Left ventricle myocardium inferior (tissue), 1 donor: ENCODE data around the gene LRP8. TPM values are rescaled to one million over a fixed set of nuclear protein-coding genes. Genes with fewer than 3 reads are reported as not detected.

Source experiments
- DNase-seq: peaks from one replicate; pipeline ENCODE4 v3.0.0-alpha.2; 2020
- H3K27ac ChIP-seq: fragments of 200-600 bp; replicated peaks from 2 replicates; pipeline ENCODE4 v1.8.0; 2021
- H3K27me3 ChIP-seq: fragments of 200-600 bp; 2 replicates; pipeline ENCODE4 v1.8.0; 2021; ENCODE audit warnings: low read depth
- H3K36me3 ChIP-seq: fragments of 200-600 bp; 2 replicates; pipeline ENCODE4 v1.8.0; 2021
- H3K4me1 ChIP-seq: fragments of 200-600 bp; 2 replicates; pipeline ENCODE4 v1.8.0; 2021
- H3K4me3 ChIP-seq: fragments of 200-600 bp; 2 replicates; pipeline ENCODE4 v1.8.0; 2021; ENCODE audit warnings: mild to moderate bottlenecking, moderate library complexity
- H3K9me3 ChIP-seq: fragments of 200-600 bp; replicated peaks from 2 replicates; pipeline ENCODE4 v1.8.0; 2021
- intact Hi-C: fragments of 100-400 bp; cut with micrococcal nuclease; formaldehyde crosslinking; loops from one replicate; pipeline ENCODE4 v1.11.0; 2022
- total RNA-seq: library from RNA; stranded (reverse); fragmentation: NEBNext Ultra II Directional; extraction: Animal tissue kit (Norgen Biotek cat#: 25700); gene quantifications from one replicate; pipeline ENCODE4 v1.2.1, GENCODE V29; 2021
- TF ChIP-seq, protein P1 (sequence below): fragments of 200-600 bp; IDR thresholded peaks from 2 replicates; pipeline ENCODE4 v1.8.0; 2021; ENCODE audit warnings: antibody characterized with exemption, mild to moderate bottlenecking, borderline replicate concordance
- donor health status: DM: no; HTN: yes; CAD: no; lungs with severe emphysema.

LRP8 gene
- total RNA-seq, 1 donor from 2014 or later, result 1.8 TPM

DNA sequence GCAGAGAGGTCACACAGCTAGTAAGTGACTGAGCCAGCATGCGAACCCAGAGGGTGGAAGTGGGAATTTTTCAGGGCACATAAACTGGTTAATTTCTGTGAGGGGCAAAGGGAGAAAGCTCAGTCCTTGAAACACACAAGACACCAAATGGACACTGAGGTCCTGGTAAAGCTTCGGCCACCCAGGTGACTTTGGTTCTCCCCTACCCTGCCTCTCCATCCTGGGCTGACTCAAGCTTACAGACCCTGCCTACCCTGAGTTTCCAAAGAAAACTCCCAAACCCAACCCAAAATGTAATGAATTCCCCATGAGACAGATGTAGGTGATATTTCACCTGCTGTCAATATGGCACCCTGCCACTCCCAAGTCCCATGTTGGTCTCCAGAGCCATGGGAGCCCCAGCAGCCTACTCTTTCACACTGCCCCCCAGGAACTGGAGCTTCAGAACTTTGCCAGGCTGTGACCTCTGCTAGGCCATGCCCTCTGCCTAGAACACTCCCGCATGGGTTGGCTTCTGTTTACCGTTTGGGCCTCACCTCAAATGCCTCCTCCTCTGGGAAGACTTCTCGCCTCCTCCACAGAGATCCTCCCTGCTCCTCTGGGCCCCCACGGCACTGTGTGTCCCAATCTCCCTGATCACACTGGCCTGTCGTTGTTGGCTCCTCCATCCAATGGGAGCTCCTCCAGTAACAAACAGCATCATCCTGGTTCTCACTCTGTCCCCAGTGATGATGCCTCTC is 3.7 kb upstream of the LRP8 start:
- intact Hi-C loops, result no loop called here
- no peak overlapping the region for H3K27ac ChIP-seq
- TF ChIP-seq, protein P1, sequence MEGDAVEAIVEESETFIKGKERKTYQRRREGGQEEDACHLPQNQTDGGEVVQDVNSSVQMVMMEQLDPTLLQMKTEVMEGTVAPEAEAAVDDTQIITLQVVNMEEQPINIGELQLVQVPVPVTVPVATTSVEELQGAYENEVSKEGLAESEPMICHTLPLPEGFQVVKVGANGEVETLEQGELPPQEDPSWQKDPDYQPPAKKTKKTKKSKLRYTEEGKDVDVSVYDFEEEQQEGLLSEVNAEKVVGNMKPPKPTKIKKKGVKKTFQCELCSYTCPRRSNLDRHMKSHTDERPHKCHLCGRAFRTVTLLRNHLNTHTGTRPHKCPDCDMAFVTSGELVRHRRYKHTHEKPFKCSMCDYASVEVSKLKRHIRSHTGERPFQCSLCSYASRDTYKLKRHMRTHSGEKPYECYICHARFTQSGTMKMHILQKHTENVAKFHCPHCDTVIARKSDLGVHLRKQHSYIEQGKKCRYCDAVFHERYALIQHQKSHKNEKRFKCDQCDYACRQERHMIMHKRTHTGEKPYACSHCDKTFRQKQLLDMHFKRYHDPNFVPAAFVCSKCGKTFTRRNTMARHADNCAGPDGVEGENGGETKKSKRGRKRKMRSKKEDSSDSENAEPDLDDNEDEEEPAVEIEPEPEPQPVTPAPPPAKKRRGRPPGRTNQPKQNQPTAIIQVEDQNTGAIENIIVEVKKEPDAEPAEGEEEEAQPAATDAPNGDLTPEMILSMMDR, result no peak

GRCh38 chr1:53330819-53331218 is 2.9 kb upstream of the LRP8 start:
- no peak for DNase-seq
- no peaks in the 10 kb centered on the region for H3K36me3 ChIP-seq
- no peak overlapping the region for H3K4me3 ChIP-seq
- TF ChIP-seq, protein P1, result no peak
- intact Hi-C loops, result no loop called here
- H3K9me3 ChIP-seq, result no peaks in the 10 kb centered on the region
- peaks cover 23% of the 10 kb centered on the region for H3K27me3 ChIP-seq
- peaks cover 18% of the 10 kb centered on the region for H3K4me1 ChIP-seq
- H3K27ac ChIP-seq, result no peak overlapping the region

More for the DNA sequence above, 3.7 kb upstream of the LRP8 start:
- DNase-seq, result no peak
- Histone ChIP-seq H3K4me3 (no peak overlapping the region), H3K9me3 (no peaks in the 10 kb centered on the region), H3K4me1 (peaks cover 10% of the 10 kb centered on the region), H3K27me3 (peaks cover 19% of the 10 kb centered on the region), H3K36me3 (no peaks in the 10 kb centered on the region)

DNA sequence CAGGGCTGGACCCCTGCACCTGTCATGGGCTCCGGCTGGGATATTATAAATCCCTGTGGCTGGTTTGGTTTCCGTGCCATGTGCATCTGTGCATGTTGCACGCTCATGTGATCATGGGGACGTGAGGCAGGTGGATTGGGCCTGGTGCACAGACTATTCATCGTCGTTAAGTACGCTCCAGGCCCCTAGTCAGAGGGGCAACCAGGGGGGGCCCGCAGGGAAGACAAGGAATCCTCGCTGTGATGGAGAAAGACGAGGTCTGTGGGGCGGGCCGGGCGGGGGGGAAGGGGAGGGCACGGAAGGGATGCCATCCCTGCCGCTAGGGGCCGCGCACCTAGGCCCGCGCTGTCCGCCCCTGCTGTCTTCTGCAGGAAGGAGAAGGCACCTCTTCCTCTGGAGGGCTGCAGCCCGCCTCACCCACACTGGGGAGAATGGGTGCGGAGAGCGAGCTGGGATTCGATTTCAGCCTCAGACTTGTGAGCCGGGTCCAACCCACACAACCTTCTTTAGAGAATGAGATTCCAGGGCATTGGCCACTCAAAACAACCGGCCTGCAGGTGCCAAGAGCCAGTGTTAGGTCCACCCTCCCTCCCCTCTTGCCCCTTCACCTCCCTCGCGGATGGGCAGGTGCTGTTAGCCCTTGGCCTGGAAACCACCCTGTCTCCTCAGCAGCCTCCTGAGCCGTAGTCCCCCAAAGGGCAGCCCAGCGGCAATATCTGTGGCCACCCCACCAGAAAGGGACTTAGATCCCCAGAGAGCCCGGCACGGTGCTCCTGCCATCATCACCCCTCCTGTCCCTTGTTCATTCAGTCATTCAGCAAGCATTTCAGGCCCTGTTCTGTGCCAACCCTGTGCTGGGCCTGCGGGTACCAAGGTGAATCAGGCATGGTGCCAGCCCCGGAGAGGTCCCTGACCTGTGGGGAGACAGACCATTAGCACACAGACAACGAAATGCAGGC is 950 bp upstream of the LRP8 start:
- peaks cover 25% of the 10 kb centered on the region for H3K4me1 ChIP-seq
- TF ChIP-seq, protein P1, result no peak
- no peaks in the 10 kb centered on the region for H3K9me3 ChIP-seq
- intact Hi-C loops, result no loop called here
- H3K27ac ChIP-seq, result no peak overlapping the region
- H3K4me3 ChIP-seq, result peak overlapping the region; percentile 82
- DNase-seq, result no peak
- H3K27me3 ChIP-seq, result peaks cover 41% of the 10 kb centered on the region
- H3K36me3 ChIP-seq, result no peaks in the 10 kb centered on the region

DNA sequence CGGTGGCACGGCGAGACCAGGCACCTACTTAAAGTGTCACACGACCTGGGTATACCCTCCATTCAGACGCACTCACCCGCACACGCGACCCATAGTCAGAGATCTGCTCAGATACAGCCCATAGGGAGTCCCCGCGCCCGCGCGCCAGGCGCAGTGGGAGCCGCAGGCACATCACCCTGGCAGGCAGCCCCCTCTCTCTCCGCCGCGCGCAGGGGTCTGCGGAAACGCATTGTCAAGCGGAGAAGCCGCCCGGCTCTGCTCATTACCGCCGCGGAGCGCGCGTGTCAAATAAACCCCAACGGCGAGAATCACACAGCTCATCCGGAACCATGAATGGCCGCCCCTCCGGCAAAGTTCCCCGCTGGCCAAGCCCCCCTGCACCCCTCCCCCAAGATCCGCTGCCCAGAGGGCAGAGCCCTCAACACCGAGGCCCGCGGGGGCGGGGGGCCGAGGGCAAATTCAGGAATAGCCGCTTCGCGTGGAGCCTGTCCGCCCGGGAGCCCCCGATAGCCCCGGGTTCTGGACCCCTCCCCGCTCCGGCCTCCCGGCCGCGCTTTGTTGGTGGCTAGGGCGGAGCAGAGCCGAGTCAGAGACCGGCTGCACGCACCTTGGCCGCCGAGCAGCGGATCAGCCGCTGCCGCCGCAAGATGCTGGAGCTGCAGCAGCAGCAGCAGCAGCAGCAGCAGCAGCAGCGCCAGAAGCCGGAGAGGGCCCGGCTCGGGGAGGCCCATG is 522 bp downstream of the LRP8 start:
- no peak for DNase-seq
- no peak overlapping the region for H3K27ac ChIP-seq

More for the DNA sequence above, 522 bp downstream of the LRP8 start:
- no peaks in the 10 kb centered on the region for H3K9me3 ChIP-seq
- peaks cover 42% of the 10 kb centered on the region for H3K27me3 ChIP-seq
- intact Hi-C loops, result no loop called here
- peaks cover 25% of the 10 kb centered on the region for H3K4me1 ChIP-seq
- no peaks in the 10 kb centered on the region for H3K36me3 ChIP-seq
- TF ChIP-seq, protein P1, result no peak
- H3K4me3 ChIP-seq, result peak overlapping the region; percentile 82
